ENCODE results near the gene ADCY3. TPM values are rescaled to one million over a fixed set of nuclear protein-coding genes. Genes with fewer than 3 reads are reported as not detected.

The ADCY3 gene
- 68.6 to 82.8 TPM (median 76.2 TPM) in 5 replicates for total RNA-seq (2022; extraction: Qiagen RNA extraction; ENCODE audit: low read depth)

DNA sequence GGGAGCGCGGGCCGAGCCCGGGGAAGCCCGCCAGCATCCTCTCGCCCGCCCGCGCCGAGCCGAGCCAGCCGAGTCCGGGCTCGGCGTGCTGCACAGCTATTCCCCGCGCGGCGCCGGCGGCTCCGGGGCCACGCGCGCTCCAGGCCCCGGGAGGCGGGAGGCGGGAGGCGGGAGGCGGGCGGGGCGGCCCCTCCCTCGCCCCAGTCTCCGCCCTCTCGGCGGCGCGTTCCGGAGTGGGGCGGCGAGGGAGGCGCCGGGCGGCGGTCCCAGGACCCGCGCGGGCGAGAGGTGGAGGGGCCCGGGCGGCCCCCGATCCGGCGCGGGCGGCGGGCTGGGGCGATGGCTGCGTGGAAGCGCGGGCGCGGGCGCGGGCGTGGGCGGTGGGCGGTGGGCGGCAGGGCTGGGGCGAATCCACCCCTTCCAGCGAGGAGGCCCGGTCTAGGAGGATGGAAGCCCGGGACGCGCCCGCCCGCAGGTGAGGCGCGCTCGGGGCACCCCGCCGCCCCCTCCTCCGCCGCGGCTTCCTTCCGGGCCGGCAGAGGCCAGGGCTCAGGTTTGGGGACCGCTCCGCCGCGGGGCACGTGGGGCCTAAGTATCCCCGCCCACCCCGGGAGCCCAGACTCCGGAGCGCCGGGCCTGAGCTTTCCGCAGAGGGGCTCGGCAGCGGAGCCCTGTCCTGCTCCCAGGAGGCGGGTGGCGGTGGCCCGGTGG is at the start of gene ADCY3:
Gene ADCY3, minus strand, starts transcription at position 140 of the 711 bp plus-strand sequence. CDS start 1,250 bp downstream, outside the sequence.

GRCh38 chr2:24792874-24793760 is 126.9 kb downstream of the ADCY3 start, which contains the start of the genes CENPO and PTRHD1:
Gene CENPO (plus strand): TSS chr2:24793425. CDS start chr2:24793920, 495 bp downstream.
Gene PTRHD1 (minus strand): TSS chr2:24793391. CDS start chr2:24793377, 14 bp downstream.

Other genes starting within 250 kb of the ADCY3 start
- 43.9 to 79.0 TPM (median 54.0 TPM) in 5 replicates for gene PTRHD1, start 126.8 kb downstream of the ADCY3 start, total RNA-seq (2022; extraction: Qiagen RNA extraction; ENCODE audit: low read depth)
- gene CENPO, start 126.8 kb downstream of the ADCY3 start, total RNA-seq (2022; extraction: Qiagen RNA extraction; ENCODE audit: low read depth) = 43.2 to 55.2 TPM (median 47.0 TPM) in 5 replicates
- 0.80 to 2.3 TPM (median 1.9 TPM) in 5 replicates for gene DNAJC27, start 51.7 kb upstream of the ADCY3 start, total RNA-seq (2022; extraction: Qiagen RNA extraction; ENCODE audit: low read depth)
- 11.7 to 14.9 TPM (median 13.9 TPM) in 5 replicates for gene EFR3B, start 121.8 kb upstream of the ADCY3 start, total RNA-seq (2022; extraction: Qiagen RNA extraction; ENCODE audit: low read depth)
- not detected in 5 replicates for gene POMC, start 248.3 kb upstream of the ADCY3 start, total RNA-seq (2022; extraction: Qiagen RNA extraction; ENCODE audit: low read depth)